CD4-positive, alpha-beta T cell treated with Interleukin-17A for 1 hour (primary cell): ENCODE measurements around the gene OIT3.
"Not testable (repeated sequence)": the region's sequence is repeated elsewhere in the genome, so short reads cannot be mapped to it uniquely, and the experiment has no call there.

Experiments used
- DNase-seq: peaks from one replicate; pipeline ENCODE4 v3.0.0-alpha.2; 2020

Gene OIT3

GRCh38 chr10:72904806-72905205 is 11.3 kb downstream of the OIT3 start:
- DNase-seq, result no peak

- no peak for DNase-seq
Observed at GRCh38 chr10:72906446-72906845, 12.9 kb downstream of the OIT3 start.

GRCh38 chr10:72910705-72911104 is 17.2 kb downstream of the OIT3 start:
- DNase-seq, result no peak

DNA sequence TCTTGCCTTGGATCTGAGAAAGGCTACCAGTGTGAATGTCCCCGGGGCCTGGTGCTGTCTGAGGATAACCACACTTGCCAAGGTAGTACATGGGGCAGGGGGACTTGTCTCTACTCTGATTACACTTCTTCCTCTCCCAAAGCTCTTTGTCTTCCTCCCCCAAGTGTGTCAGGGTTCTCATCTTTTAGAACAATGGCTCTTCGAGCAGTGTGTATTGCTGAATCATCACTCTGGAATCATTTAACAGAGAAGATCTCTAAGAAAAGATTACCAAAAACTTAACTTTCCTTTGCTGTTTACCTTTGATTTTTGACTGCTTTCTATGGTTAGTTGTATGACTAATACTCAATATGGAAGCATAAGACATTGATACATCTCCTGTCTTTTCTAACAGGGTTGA is 18.2 kb downstream of the OIT3 start:
- DNase-seq, result no peak

GRCh38 chr10:72912736-72913135 is 19.2 kb downstream of the OIT3 start:
- DNase-seq, result no peak

- no peak for DNase-seq
Observed at GRCh38 chr10:72913287-72913686, 19.7 kb downstream of the OIT3 start.

GRCh38 chr10:72917201-72917600 is 23.7 kb downstream of the OIT3 start:
- not testable (repeated sequence) for DNase-seq

DNA sequence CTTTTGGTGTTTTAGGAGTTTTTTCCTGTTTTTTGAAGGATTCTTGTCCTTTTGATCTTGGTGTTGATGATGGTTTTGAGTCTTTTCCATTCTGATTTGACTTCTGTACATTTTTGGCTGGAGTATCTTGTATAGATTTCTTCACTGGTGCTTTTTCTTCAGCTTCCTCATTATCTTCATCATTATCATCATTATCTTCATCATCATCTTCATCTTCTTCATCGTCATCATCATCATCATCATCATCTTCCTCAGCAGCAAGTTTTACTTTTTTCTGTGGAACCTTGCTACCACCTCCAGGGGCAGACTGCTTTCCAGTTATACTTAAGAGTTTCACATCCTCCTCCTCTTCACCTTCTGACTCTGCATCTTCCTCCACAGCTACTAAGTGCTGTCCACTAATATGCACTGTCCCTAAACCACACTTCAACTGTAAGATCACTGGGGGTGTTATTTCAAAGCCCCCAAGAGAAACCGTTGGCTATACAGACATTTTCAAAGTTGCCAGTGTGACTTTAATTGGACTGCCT is 24.3 kb downstream of the OIT3 start:
- DNase-seq, result not testable (repeated sequence)

GRCh38 chr10:72918352-72918751 is 24.8 kb downstream of the OIT3 start:
- no peak for DNase-seq

DNA sequence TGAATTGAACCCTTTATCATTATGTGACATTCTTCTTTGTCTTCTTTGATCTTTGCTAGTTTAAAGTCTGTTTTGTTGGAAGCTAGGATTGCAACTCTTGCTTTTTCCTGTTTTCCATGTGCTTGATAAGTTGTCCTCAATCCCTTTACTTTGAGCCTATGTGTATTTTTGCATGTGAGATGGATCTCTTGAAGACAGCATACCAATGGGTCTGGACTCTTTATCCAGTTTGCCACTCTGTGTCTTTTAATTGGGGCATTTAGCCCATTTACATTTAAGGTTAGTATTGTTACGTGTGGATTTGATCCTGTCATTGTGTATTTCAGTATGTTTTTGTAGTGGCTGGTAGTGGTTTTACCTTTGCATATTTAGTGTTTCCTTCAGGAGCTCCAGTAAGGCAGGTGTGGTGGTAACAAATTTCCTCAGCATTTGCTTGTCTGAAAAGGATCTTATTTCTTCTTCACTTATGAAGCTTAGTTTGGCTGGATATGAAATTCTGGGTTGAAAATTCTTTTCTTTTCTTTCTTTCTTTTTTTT is 27.7 kb downstream of the OIT3 start:
- DNase-seq, result not testable (repeated sequence)

- no peak for DNase-seq
Observed at GRCh38 chr10:72924351-72924750, 30.8 kb downstream of the OIT3 start.

- no peak for DNase-seq
Observed at GRCh38 chr10:72925951-72926465, 32.5 kb downstream of the OIT3 start.

DNA sequence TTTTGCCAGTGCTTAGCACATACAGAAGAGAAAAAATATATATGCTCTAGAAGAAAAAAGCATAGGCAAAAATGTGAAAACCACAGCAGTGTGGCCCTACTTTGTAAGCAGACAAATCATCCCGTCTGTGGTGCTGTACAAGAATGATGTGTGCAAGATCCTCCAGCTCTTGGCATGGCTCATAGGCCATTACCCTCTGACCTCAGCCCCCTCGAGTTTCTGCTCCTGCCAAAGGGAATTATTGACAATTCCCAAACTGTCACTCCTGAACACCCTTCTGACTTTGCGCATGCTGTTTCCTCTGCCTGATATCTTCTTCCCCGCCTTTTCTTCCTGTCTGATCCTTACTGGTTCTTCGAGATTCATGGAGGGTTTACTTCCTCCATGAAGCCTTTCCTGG is 33.9 kb downstream of the OIT3 start:
- DNase-seq, result no peak

GRCh38 chr10:72928798-72929197 is 35.3 kb downstream of the OIT3 start:
- no peak for DNase-seq

DNA sequence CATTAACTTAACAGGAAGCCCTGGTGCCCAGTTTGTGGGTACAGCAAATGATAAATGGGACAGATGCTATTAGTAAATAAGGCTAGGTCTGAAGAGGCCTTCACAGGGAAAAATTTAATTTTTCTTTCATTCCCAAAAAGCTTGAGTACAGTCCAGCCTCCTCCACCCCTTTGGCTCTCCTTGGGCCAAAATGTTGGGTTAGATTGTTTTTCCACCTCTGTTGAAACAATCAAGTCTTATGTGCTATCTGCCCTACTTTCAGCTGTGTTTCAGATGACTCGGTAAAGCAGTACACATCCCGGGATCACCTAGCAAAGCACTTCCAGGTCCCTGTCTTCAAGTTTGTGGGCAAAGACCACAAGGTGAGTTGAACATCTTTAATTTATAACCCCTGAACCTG is 36.7 kb downstream of the OIT3 start:
- no peak for DNase-seq

DNA sequence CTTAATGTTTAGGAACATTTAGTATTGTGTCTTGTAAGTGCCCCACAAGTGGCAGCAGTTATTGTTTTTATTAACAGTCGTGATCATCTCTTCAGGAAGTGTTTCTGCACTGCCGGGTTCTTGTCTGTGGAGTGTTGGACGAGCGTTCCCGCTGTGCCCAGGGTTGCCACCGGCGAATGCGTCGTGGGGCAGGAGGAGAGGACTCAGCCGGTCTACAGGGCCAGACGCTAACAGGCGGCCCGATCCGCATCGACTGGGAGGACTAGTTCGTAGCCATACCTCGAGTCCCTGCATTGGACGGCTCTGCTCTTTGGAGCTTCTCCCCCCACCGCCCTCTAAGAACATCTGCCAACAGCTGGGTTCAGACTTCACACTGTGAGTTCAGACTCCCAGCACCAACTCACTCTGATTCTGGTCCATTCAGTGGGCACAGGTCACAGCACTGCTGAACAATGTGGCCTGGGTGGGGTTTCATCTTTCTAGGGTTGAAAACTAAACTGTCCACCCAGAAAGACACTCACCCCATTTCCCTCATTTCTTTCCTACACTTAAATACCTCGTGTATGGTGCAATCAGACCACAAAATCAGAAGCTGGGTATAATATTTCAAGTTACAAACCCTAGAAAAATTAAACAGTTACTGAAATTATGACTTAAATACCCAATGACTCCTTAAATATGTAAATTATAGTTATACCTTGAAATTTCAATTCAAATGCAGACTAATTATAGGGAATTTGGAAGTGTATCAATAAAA is 38.9 kb downstream of the OIT3 start:
- no peak for DNase-seq

- no peak for DNase-seq
Observed at GRCh38 chr10:72935361-72935760, 41.8 kb downstream of the OIT3 start.

- DNase-seq, result no peak
Observed at GRCh38 chr10:72943498-72944234, 50.1 kb downstream of the OIT3 start.

- no peak for DNase-seq
Observed at GRCh38 chr10:72946963-72947362, 53.4 kb downstream of the OIT3 start.

DNA sequence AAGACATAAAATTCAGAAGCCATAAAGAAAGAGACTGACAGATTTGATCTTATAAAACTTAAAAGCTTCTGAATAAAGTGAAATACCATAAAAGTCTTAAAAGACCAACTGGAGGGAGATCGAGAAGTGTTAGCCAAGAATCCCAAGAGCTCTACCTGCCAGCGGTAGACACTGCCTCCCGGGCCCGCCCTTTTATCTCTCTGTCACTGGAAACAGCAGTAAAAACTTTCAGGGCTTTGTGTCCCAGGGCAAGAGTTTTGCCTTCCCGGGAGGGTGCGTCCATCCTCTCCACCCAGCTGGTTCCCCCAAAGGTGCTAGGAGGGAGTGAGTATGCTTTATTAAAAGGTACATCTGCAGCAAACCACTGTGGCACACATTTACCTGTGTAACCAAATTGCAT is 55.2 kb downstream of the OIT3 start:
- no peak for DNase-seq

DNA sequence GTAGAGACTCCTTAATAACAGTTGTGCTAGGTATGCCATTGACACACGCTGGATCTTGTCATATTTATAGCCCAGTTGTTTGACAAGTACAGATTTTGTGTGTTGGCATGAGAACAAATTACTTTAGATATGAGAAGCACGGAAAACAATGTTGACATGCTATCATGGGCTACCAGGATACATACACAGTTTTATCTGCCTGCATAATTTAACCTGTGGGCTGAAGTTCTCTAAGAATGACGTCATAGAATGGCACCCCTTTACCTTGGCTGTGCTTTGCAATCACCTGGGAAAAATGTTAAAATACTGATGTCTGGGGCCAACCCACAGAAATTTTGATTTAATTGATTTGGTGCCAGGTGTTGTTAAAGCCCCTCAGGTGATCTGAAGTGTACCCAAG is 58.2 kb downstream of the OIT3 start:
- no peak for DNase-seq

DNA sequence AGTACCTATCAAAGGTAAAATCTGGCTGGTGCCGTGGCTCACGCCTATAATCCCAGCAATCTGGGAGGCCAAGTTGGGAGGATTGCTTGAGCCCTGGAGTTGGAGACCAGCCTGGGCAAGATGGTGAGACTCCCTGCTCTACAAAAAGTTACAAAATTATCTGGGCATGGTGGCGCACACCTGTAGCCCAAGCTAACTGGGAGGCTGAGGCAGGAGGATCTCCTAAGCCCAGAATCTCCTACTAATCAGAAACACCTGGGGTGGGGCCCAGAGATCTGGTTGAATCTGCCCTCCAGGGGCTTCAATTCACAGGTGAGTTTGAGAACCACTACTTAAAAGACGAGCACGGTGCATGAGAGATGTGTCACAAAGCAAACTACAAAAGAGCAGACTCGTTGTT is 58.6 kb downstream of the OIT3 start:
- DNase-seq, result no peak

- DNase-seq, result no peak
Observed at GRCh38 chr10:72952642-72953158, 59.2 kb downstream of the OIT3 start.

GRCh38 chr10:72953687-72954086 is 60.1 kb downstream of the OIT3 start:
- DNase-seq, result no peak
